AG04449 (cell line): ENCODE data around the gene HEXIM2.

Experiments used
- CTCF ChIA-PET: fragments of 350-600 bp; formaldehyde crosslinking; extraction: SDS; loops from one replicate; lab custom pipeline; 2021; ENCODE audit warnings: antibody characterized with exemption; lab: Yijun Ruan, JAX
- POLR2A ChIA-PET: fragments of 400-600, 350-600 bp; formaldehyde crosslinking; extraction: SDS; loops from one replicate; lab custom pipeline; 2020; ENCODE audit warnings: antibody characterized with exemption, inconsistent platforms; lab: Yijun Ruan, JAX
- DNase-seq: peaks from one replicate; pipeline ENCODE4 v3.0.0-alpha.2; 2010; ENCODE audit warnings: low read depth, low spot score
- H3K4me3 ChIP-seq: 2 replicates; pipeline ENCODE4 v1.5.1; 2011; ENCODE audit warnings: low read depth, mild to moderate bottlenecking, control low read depth, low read length
- CTCF ChIP-seq: IDR thresholded peaks from one replicate; pipeline ENCODE4 v1.5.1; 2011; ENCODE audit warnings: mild to moderate bottlenecking, moderate library complexity, low read length, control low read depth, inconsistent platforms; ENCODE audit not compliant: insufficient read depth; ENCODE audit errors: missing control alignments

The HEXIM2 gene

GRCh38 chr17:45161288-45162024, at the start of gene HEXIM2:
HEXIM2 (plus strand) TSS chr17:45161875; CDS start chr17:45162794, 919 bp downstream.
- peak within 1 kb of the TSS; percentile 92 for H3K4me3 ChIP-seq
- DNase-seq, result peak; percentile 100
- POLR2A ChIA-PET, result interaction anchor here (1.0 to 6.1 kb wide), 7 partner anchors 10 to 31 kb away, joined by 3 to 308 read pairs (median 11); partner anchors contain the start of genes ACBD4 and HEXIM1
- TF ChIP-seq CTCF, result no peak
- CTCF ChIA-PET, result interaction anchor here (1.1 to 19.9 kb wide), 6 partner anchors 10 to 38 kb away, joined by 3 to 399 read pairs (median 65); partner anchors contain the start of genes ACBD4, HEXIM1 and PLCD3

- ChIA-PET CTCF (interaction anchor here (1.2 to 11.9 kb wide), 3 partner anchors 17 to 335 kb away, joined by 3 to 123 read pairs (median 4); partner anchors contain the start of gene ACBD4), POLR2A (interaction anchor here (1.3 kb wide), 1 partner anchor 9 kb away, joined by 3 read pairs; no protein-coding TSS in a partner anchor)
- no peak for TF ChIP-seq CTCF
- H3K4me3 ChIP-seq, result no peak overlapping the region
- DNase-seq, result no peak
These were observed 48.9 kb upstream of the HEXIM2 start for GRCh38 chr17:45112559-45113423.

GRCh38 chr17:45113424-45113754, 48.3 kb upstream of the HEXIM2 start:
- DNase-seq, result no peak
- TF ChIP-seq CTCF, result no peak
- ChIA-PET POLR2A (no interaction called here), CTCF (interaction anchor here (11.9 kb wide), 1 partner anchor 17 kb away, joined by 123 read pairs; no protein-coding TSS in a partner anchor)
- H3K4me3 ChIP-seq, result no peak overlapping the region

- no peak for DNase-seq
- POLR2A ChIA-PET, result no interaction called here
- CTCF ChIA-PET, result interaction anchor here (1.0 to 11.9 kb wide), 3 partner anchors 9 to 21 kb away, joined by 5 to 123 read pairs (median 11); partner anchors contain the start of gene ACBD4
- no peak overlapping the region for H3K4me3 ChIP-seq
- no peak for TF ChIP-seq CTCF
These were observed 47.4 kb upstream of the HEXIM2 start for GRCh38 chr17:45114117-45114932.

GRCh38 chr17:45115015-45115625, 46.6 kb upstream of the HEXIM2 start:
- no peak for TF ChIP-seq CTCF
- ChIA-PET CTCF (interaction anchor here (0.6 to 11.9 kb wide), 7 partner anchors 10 to 95 kb away, joined by 3 to 123 read pairs (median 4); partner anchors contain the start of gene ACBD4), POLR2A (no interaction called here)
- no peak for DNase-seq
- H3K4me3 ChIP-seq, result no peak overlapping the region
